Suprapubic skin (tissue), 4 donors: ENCODE results near the gene NHSL2. TPM values are rescaled to one million over a fixed set of nuclear protein-coding genes. Genes with fewer than 3 reads are reported as not detected.
A peak's percentile ranks its signal among the peaks of the same experiment; 100 is the strongest.

Experiments used
- DNase-seq, 2 donors: peaks; one replicate each; pipeline ENCODE4 v3.0.0-alpha.2; 2019; ENCODE audit warnings: low spot score in 2 of 2
- H3K27ac ChIP-seq: fragments of 200-600 bp; sonication (generic); one replicate; pipeline ENCODE4 v1.5.1; 2019
- H3K27me3 ChIP-seq: fragments of 200-600 bp; sonication (generic); one replicate; pipeline ENCODE4 v1.5.1; 2019
- H3K36me3 ChIP-seq: fragments of 200-600 bp; sonication (generic); one replicate; pipeline ENCODE4 v1.5.1; 2019
- H3K4me1 ChIP-seq: fragments of 200-600 bp; sonication (generic); one replicate; pipeline ENCODE4 v1.5.1; 2019
- H3K4me3 ChIP-seq: fragments of 200-600 bp; sonication (generic); one replicate; pipeline ENCODE4 v1.5.1; 2019; ENCODE audit warnings: mild to moderate bottlenecking
- H3K9me3 ChIP-seq: fragments of 200-600 bp; sonication (generic); one replicate; pipeline ENCODE4 v1.5.1; 2019
- EP300 ChIP-seq: sonication (generic); formaldehyde crosslinking; IDR thresholded peaks from one replicate; pipeline ENCODE4 v1.6.1; 2017; ENCODE audit warnings: antibody characterized with exemption
- POLR2A ChIP-seq, 2 donors: fragments of 450-650 bp; IDR thresholded peaks; one replicate each; pipeline ENCODE4 v1.6.1; 2017; ENCODE audit warnings: antibody characterized with exemption in 2 of 2, mild to moderate bottlenecking in 2 of 2, moderate library complexity in 2 of 2
- POLR2AphosphoS5 ChIP-seq, 3 donors: sonication (generic); formaldehyde crosslinking; IDR thresholded peaks; one replicate each; pipeline ENCODE4 v1.6.1; 2017; ENCODE audit warnings: antibody characterized with exemption in 3 of 3
- whole genome bisulfite sequencing: methylation state at CpG from one replicate; pipeline ENCODE4 v1.1.5; 2018; 5-methylcytosine and 5-hydroxymethylcytosine counted together
- total RNA-seq, 4 donors: library from RNA; depleted of rRNA; stranded (reverse); fragments of >200 nt; gene quantifications; one replicate each; pipeline ENCODE4 v1.1.0, GENCODE V29; 2016
- TF ChIP-seq, protein P1 (sequence below), 2 donors: fragments of 200-600 bp in 1 of 2; fragments of 450-650 bp in 1 of 2; sonication (generic) in 1 of 2; IDR thresholded peaks; one replicate each; pipeline ENCODE4 v1.5.1; 2016 to 2019; ENCODE audit warnings: antibody characterized with exemption in 2 of 2, mild to moderate bottlenecking in 1 of 2, moderate library complexity in 1 of 2

The NHSL2 gene
- total RNA-seq, 4 donors from 2014 or later = 2.0 to 4.7 (median 3.0) TPM

DNA sequence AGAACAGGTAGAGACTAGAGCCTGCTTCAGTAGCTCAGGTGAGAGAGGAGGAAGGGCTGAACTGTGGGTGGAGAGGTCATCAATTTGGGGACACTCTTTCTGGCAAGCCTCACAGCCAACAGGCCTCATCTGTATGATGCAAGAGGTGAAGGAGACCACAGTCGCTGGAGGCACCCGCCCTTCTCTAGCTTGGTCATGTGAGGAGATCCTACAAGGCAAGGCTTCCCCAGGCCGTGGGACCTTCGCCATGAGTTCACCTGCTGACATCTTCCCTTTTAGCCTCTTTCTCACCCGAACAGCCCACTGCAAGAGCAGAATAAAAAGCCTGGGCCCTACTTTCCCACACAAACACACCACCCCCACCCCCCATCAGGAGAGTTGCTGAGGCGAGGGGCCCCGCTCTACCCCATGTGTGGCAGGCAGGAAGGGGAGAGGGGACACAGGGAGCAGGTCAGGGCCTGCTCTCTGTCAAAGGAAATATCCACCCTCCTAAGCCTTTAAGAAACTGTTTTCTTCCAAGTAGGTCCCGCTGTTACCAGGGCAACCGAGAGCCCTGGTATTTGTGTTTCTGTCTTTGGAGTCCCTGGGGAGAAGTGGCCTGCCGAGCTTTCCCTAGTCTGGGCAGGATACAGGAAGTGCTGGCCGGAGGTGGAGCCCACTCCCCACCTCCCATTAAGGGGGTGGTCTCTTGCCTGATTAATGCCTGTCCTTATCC, 213.0 kb downstream of the NHSL2 start:
- peak overlapping the region; percentile 18 for H3K27ac ChIP-seq
- TF ChIP-seq POLR2AphosphoS5 (IDR thresholded peaks at IDR 0.05) = no peak
- TF ChIP-seq, protein P1, sequence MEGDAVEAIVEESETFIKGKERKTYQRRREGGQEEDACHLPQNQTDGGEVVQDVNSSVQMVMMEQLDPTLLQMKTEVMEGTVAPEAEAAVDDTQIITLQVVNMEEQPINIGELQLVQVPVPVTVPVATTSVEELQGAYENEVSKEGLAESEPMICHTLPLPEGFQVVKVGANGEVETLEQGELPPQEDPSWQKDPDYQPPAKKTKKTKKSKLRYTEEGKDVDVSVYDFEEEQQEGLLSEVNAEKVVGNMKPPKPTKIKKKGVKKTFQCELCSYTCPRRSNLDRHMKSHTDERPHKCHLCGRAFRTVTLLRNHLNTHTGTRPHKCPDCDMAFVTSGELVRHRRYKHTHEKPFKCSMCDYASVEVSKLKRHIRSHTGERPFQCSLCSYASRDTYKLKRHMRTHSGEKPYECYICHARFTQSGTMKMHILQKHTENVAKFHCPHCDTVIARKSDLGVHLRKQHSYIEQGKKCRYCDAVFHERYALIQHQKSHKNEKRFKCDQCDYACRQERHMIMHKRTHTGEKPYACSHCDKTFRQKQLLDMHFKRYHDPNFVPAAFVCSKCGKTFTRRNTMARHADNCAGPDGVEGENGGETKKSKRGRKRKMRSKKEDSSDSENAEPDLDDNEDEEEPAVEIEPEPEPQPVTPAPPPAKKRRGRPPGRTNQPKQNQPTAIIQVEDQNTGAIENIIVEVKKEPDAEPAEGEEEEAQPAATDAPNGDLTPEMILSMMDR (IDR thresholded peaks at IDR 0.05) = no peak
- no peak for TF ChIP-seq EP300
- no peak for TF ChIP-seq POLR2A (IDR thresholded peaks at IDR 0.05)
- H3K4me1 ChIP-seq = peaks cover 55% of the 10 kb centered on the region
- H3K4me3 ChIP-seq = no peak overlapping the region
- no peaks in the 10 kb centered on the region for H3K27me3 ChIP-seq
- DNase-seq = no peak
- WGBS = 40% methylated on average over 10 of the region's 11 CpGs
- H3K9me3 ChIP-seq = no peaks in the 10 kb centered on the region
- no peaks in the 10 kb centered on the region for H3K36me3 ChIP-seq

DNA sequence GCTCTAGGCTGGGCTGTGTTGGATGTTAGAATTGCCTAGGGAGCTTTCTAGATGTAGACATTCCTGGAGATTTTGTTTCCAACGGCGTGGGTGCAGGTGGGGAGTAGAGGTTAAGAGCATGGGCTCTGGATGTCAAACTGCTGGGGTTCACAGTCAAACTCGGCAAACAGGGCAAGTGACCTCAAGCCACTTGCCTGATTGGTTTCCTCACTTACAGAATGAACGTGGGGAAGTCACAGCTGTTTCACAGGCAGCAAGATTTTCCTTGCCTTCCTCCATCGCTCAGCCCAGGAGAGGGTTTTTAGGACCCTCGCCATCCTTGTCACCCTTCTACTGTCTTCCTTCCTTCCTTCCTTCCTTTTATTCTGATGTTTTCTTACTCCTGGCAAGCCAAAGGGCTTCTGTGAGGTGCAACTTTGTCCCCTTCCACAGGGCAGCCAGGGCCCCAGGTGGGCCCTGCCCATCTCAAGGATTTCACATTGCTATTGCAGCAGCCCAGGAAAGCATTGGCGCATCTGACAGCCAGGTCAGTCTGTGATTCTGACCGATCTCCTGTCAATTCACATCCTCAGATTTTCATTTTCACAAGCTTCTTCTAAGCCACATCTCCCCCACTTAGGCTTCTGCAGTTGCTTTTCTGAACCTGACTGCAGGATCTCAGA, 214.0 kb downstream of the NHSL2 start:
- H3K4me1 ChIP-seq = peaks cover 55% of the 10 kb centered on the region

DNA sequence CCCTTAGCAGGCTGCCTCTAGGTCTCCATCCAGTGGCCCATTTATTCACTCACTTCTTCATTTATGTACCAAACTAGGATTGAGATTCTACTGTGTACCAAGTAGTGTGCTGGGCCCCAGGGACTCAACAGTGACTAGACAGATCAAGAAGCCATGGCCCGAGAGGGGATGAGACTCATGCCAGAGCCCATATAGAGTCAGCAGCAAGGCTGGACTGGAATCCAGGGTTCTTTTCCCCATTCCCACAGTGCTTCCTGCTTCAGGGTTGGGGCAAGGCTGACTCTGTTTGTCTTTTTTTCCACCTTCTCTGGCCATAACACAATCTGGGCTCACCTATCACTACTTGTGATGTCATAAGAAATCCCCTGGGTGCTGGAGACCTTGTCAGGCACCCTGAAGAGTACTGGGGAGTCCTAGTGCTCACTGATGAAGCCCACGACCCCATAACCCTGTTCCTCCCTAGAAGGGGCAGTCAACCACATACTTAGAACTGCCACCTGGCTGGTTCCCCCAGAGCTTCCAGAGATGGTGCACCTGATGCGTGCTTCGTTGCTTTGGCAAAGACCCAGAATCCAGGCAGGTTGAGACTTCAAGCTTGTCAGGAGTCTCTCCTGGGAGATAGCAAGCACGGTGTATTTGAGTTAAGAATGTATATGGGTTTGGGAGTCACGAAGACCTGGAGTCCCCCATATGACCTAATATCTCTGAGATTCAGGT, 214.8 kb downstream of the NHSL2 start:
- H3K27ac ChIP-seq = peak overlapping the region; percentile 34
- TF ChIP-seq, protein P1 (IDR thresholded peaks at IDR 0.05) = no peak
- TF ChIP-seq EP300 = no peak

More for the DNA sequence above, 214.0 kb downstream of the NHSL2 start:
- Histone ChIP-seq H3K36me3 (no peaks in the 10 kb centered on the region), H3K9me3 (no peaks in the 10 kb centered on the region), H3K4me3 (no peak overlapping the region), H3K27ac (no peak overlapping the region), H3K27me3 (no peaks in the 10 kb centered on the region)
- TF ChIP-seq, protein P1 (IDR thresholded peaks at IDR 0.05) = no peak
- TF ChIP-seq EP300 = no peak
- TF ChIP-seq POLR2A (IDR thresholded peaks at IDR 0.05) = no peak
- no peak for TF ChIP-seq POLR2AphosphoS5 (IDR thresholded peaks at IDR 0.05)
- 74% methylated on average over 8 of the region's 8 CpGs for WGBS
- DNase-seq = no peak

DNA sequence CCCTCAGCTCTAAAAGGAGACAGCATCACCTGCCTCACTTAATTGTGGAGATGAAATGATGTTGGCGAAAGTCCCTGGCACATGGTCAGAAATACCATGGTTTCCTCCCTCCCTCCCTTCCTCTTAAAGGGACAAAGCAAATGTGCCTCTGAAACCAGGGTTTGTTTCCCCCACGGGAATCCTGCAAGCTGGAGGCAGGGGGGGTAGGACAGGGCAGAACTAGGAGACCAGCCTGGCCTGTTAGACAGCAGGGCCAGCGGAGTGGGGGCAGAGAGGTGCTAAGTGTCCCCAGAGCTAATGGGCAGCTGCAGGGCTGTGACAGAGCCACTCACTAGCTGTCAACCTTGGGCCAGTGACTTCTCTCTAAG, 215.4 kb downstream of the NHSL2 start:
- H3K27me3 ChIP-seq = no peaks in the 10 kb centered on the region
- peaks cover 52% of the 10 kb centered on the region for H3K4me1 ChIP-seq
- H3K36me3 ChIP-seq = no peaks in the 10 kb centered on the region
- peak overlapping the region; percentile 34 for H3K27ac ChIP-seq
- DNase-seq = no peak
- TF ChIP-seq POLR2AphosphoS5 (IDR thresholded peaks at IDR 0.05) (no peak), POLR2A (IDR thresholded peaks at IDR 0.05) (no peak), EP300 (no peak)
- TF ChIP-seq, protein P1 (IDR thresholded peaks at IDR 0.05) = no peak
- WGBS = 39% methylated on average over 3 of the region's 3 CpGs
- no peak overlapping the region for H3K4me3 ChIP-seq
- H3K9me3 ChIP-seq = no peaks in the 10 kb centered on the region

More for the DNA sequence above, 214.8 kb downstream of the NHSL2 start:
- Histone ChIP-seq H3K36me3 (no peaks in the 10 kb centered on the region), H3K4me3 (no peak overlapping the region), H3K27me3 (no peaks in the 10 kb centered on the region), H3K4me1 (peaks cover 55% of the 10 kb centered on the region), H3K9me3 (no peaks in the 10 kb centered on the region)
- WGBS = 47% methylated on average over 6 of the region's 6 CpGs
- DNase-seq = no peak
